ENCODE measurements around the gene HAPLN1. TPM values are rescaled to one million over a fixed set of nuclear protein-coding genes. Genes with fewer than 3 reads are reported as not detected.
"Not testable (repeated sequence)": the region's sequence is repeated elsewhere in the genome, so short reads cannot be mapped to it uniquely, and the experiment has no call there.

HAPLN1 gene
- polyA plus RNA-seq, 2 donors, result 0.02 to 0.04 TPM

- Histone ChIP-seq H3K4me3 (ENCODE audit: low read depth in 1 of 2, low read length in 2 of 2) (no peak overlapping the region), H3K9me3 (ENCODE audit: control insufficient read depth in 2 of 2, insufficient read depth in 1 of 2, low read depth in 1 of 2, low read length in 1 of 2) (no peaks in the 10 kb centered on the region), H3K36me3 (ENCODE audit: control insufficient read depth in 2 of 2, insufficient read depth in 2 of 2, low read length in 1 of 2) (no peaks in the 10 kb centered on the region), H3K27me3 (ENCODE audit: control insufficient read depth in 1 of 2, insufficient read depth in 2 of 2, low read length in 2 of 2) (no peaks in the 10 kb centered on the region), H3K27ac (ENCODE audit: low read depth in 2 of 2, low read length in 1 of 2) (no peak overlapping the region), H3K4me1 (ENCODE audit: control insufficient read depth in 2 of 2, insufficient read depth in 2 of 2, low read length in 1 of 2) (no peaks in the 10 kb centered on the region)
- 82 to 86% methylated on average over 3 of the region's 3 CpGs for WGBS, 2 donors
Observed at GRCh38 chr5:83741571-83741970, 20.9 kb upstream of the HAPLN1 start.

- Histone ChIP-seq H3K36me3 (ENCODE audit: control insufficient read depth in 2 of 2, insufficient read depth in 2 of 2, low read length in 1 of 2) (no peaks in the 10 kb centered on the region), H3K4me3 (ENCODE audit: low read depth in 1 of 2, low read length in 2 of 2) (no peak overlapping the region), H3K9me3 (ENCODE audit: control insufficient read depth in 2 of 2, insufficient read depth in 1 of 2, low read depth in 1 of 2, low read length in 1 of 2) (no peaks in the 10 kb centered on the region), H3K4me1 (ENCODE audit: control insufficient read depth in 2 of 2, insufficient read depth in 2 of 2, low read length in 1 of 2) (no peaks in the 10 kb centered on the region), H3K27ac (ENCODE audit: low read depth in 2 of 2, low read length in 1 of 2) (no peak overlapping the region), H3K27me3 (ENCODE audit: control insufficient read depth in 1 of 2, insufficient read depth in 2 of 2, low read length in 2 of 2) (no peaks in the 10 kb centered on the region)
- WGBS, 2 donors, result 81 to 82% methylated on average over 2 of the region's 2 CpGs
Observed at GRCh38 chr5:83740741-83741140, 20.1 kb upstream of the HAPLN1 start.

GRCh38 chr5:83736169-83736568, 15.5 kb upstream of the HAPLN1 start:
- H3K4me3 ChIP-seq (ENCODE audit: low read depth in 1 of 2, low read length in 2 of 2); H3K9me3 ChIP-seq (ENCODE audit: control insufficient read depth in 2 of 2, insufficient read depth in 1 of 2, low read depth in 1 of 2, low read length in 1 of 2); H3K27me3 ChIP-seq (ENCODE audit: control insufficient read depth in 1 of 2, insufficient read depth in 2 of 2, low read length in 2 of 2); H3K4me1 ChIP-seq (ENCODE audit: control insufficient read depth in 2 of 2, insufficient read depth in 2 of 2, low read length in 1 of 2); H3K27ac ChIP-seq (ENCODE audit: low read depth in 2 of 2, low read length in 1 of 2); H3K36me3 ChIP-seq (ENCODE audit: control insufficient read depth in 2 of 2, insufficient read depth in 2 of 2, low read length in 1 of 2): not testable (repeated sequence)
- WGBS, 2 donors, result 81 to 88% methylated on average over 2 of the region's 2 CpGs

GRCh38 chr5:83735058-83735457, 14.4 kb upstream of the HAPLN1 start:
- H3K36me3 ChIP-seq (ENCODE audit: control insufficient read depth in 2 of 2, insufficient read depth in 2 of 2, low read length in 1 of 2); H3K27me3 ChIP-seq (ENCODE audit: control insufficient read depth in 1 of 2, insufficient read depth in 2 of 2, low read length in 2 of 2); H3K27ac ChIP-seq (ENCODE audit: low read depth in 2 of 2, low read length in 1 of 2); H3K9me3 ChIP-seq (ENCODE audit: control insufficient read depth in 2 of 2, insufficient read depth in 1 of 2, low read depth in 1 of 2, low read length in 1 of 2); H3K4me1 ChIP-seq (ENCODE audit: control insufficient read depth in 2 of 2, insufficient read depth in 2 of 2, low read length in 1 of 2); H3K4me3 ChIP-seq (ENCODE audit: low read depth in 1 of 2, low read length in 2 of 2): not testable (repeated sequence)

GRCh38 chr5:83731638-83732037, 11.0 kb upstream of the HAPLN1 start:
- Histone ChIP-seq H3K4me3 (ENCODE audit: low read depth in 1 of 2, low read length in 2 of 2) (no peak overlapping the region), H3K27ac (ENCODE audit: low read depth in 2 of 2, low read length in 1 of 2) (no peak overlapping the region), H3K4me1 (ENCODE audit: control insufficient read depth in 2 of 2, insufficient read depth in 2 of 2, low read length in 1 of 2) (no peaks in the 10 kb centered on the region), H3K9me3 (ENCODE audit: control insufficient read depth in 2 of 2, insufficient read depth in 1 of 2, low read depth in 1 of 2, low read length in 1 of 2) (no peaks in the 10 kb centered on the region), H3K36me3 (ENCODE audit: control insufficient read depth in 2 of 2, insufficient read depth in 2 of 2, low read length in 1 of 2) (no peaks in the 10 kb centered on the region), H3K27me3 (ENCODE audit: control insufficient read depth in 1 of 2, insufficient read depth in 2 of 2, low read length in 2 of 2) (no peaks in the 10 kb centered on the region)
- 54 to 56% methylated on average over 2 of the region's 2 CpGs for WGBS, 2 donors

- Histone ChIP-seq H3K9me3 (ENCODE audit: control insufficient read depth in 2 of 2, insufficient read depth in 1 of 2, low read depth in 1 of 2, low read length in 1 of 2) (no peaks in the 10 kb centered on the region), H3K27me3 (ENCODE audit: control insufficient read depth in 1 of 2, insufficient read depth in 2 of 2, low read length in 2 of 2) (no peaks in the 10 kb centered on the region), H3K4me3 (ENCODE audit: low read depth in 1 of 2, low read length in 2 of 2) (no peak overlapping the region), H3K36me3 (ENCODE audit: control insufficient read depth in 2 of 2, insufficient read depth in 2 of 2, low read length in 1 of 2) (no peaks in the 10 kb centered on the region), H3K27ac (ENCODE audit: low read depth in 2 of 2, low read length in 1 of 2) (no peak overlapping the region), H3K4me1 (ENCODE audit: control insufficient read depth in 2 of 2, insufficient read depth in 2 of 2, low read length in 1 of 2) (no peaks in the 10 kb centered on the region)
Observed at GRCh38 chr5:83729362-83729761, 8.7 kb upstream of the HAPLN1 start.

GRCh38 chr5:83726912-83727311, 6.3 kb upstream of the HAPLN1 start:
- Histone ChIP-seq H3K36me3 (ENCODE audit: control insufficient read depth in 2 of 2, insufficient read depth in 2 of 2, low read length in 1 of 2) (no peaks in the 10 kb centered on the region), H3K4me3 (ENCODE audit: low read depth in 1 of 2, low read length in 2 of 2) (no peak overlapping the region), H3K4me1 (ENCODE audit: control insufficient read depth in 2 of 2, insufficient read depth in 2 of 2, low read length in 1 of 2) (no peaks in the 10 kb centered on the region), H3K27ac (ENCODE audit: low read depth in 2 of 2, low read length in 1 of 2) (no peak overlapping the region), H3K9me3 (ENCODE audit: control insufficient read depth in 2 of 2, insufficient read depth in 1 of 2, low read depth in 1 of 2, low read length in 1 of 2) (no peaks in the 10 kb centered on the region), H3K27me3 (ENCODE audit: control insufficient read depth in 1 of 2, insufficient read depth in 2 of 2, low read length in 2 of 2) (no peaks in the 10 kb centered on the region)
- 73 to 74% methylated on average over 2 of the region's 2 CpGs for WGBS, 2 donors

GRCh38 chr5:83724935-83725334, 4.3 kb upstream of the HAPLN1 start:
- no peak overlapping the region for H3K27ac ChIP-seq (ENCODE audit: low read depth in 2 of 2, low read length in 1 of 2)
- H3K27me3 ChIP-seq (ENCODE audit: control insufficient read depth in 1 of 2, insufficient read depth in 2 of 2, low read length in 2 of 2), result peaks cover 0 to 3% of the 10 kb centered on the region in 2 donors
- H3K36me3 ChIP-seq (ENCODE audit: control insufficient read depth in 2 of 2, insufficient read depth in 2 of 2, low read length in 1 of 2), result no peaks in the 10 kb centered on the region
- no peaks in the 10 kb centered on the region for H3K9me3 ChIP-seq (ENCODE audit: control insufficient read depth in 2 of 2, insufficient read depth in 1 of 2, low read depth in 1 of 2, low read length in 1 of 2)
- no peaks in the 10 kb centered on the region for H3K4me1 ChIP-seq (ENCODE audit: control insufficient read depth in 2 of 2, insufficient read depth in 2 of 2, low read length in 1 of 2)
- 49 to 53% methylated on average over 2 of the region's 2 CpGs for WGBS, 2 donors
- no peak overlapping the region for H3K4me3 ChIP-seq (ENCODE audit: low read depth in 1 of 2, low read length in 2 of 2)

GRCh38 chr5:83724001-83724400, 3.3 kb upstream of the HAPLN1 start:
- H3K27ac ChIP-seq (ENCODE audit: low read depth in 2 of 2, low read length in 1 of 2), result no peak overlapping the region
- H3K4me1 ChIP-seq (ENCODE audit: control insufficient read depth in 2 of 2, insufficient read depth in 2 of 2, low read length in 1 of 2), result no peaks in the 10 kb centered on the region
- peaks cover 0 to 3% of the 10 kb centered on the region in 2 donors for H3K27me3 ChIP-seq (ENCODE audit: control insufficient read depth in 1 of 2, insufficient read depth in 2 of 2, low read length in 2 of 2)
- 51 to 54% methylated on average over 2 of the region's 2 CpGs for WGBS, 2 donors
- H3K36me3 ChIP-seq (ENCODE audit: control insufficient read depth in 2 of 2, insufficient read depth in 2 of 2, low read length in 1 of 2), result no peaks in the 10 kb centered on the region
- H3K9me3 ChIP-seq (ENCODE audit: control insufficient read depth in 2 of 2, insufficient read depth in 1 of 2, low read depth in 1 of 2, low read length in 1 of 2), result no peaks in the 10 kb centered on the region
- no peak overlapping the region for H3K4me3 ChIP-seq (ENCODE audit: low read depth in 1 of 2, low read length in 2 of 2)

- H3K4me1 ChIP-seq (ENCODE audit: control insufficient read depth in 2 of 2, insufficient read depth in 2 of 2, low read length in 1 of 2), result no peaks in the 10 kb centered on the region
- no peaks in the 10 kb centered on the region for H3K36me3 ChIP-seq (ENCODE audit: control insufficient read depth in 2 of 2, insufficient read depth in 2 of 2, low read length in 1 of 2)
- 73 to 75% methylated on average over 7 of the region's 7 CpGs for WGBS, 2 donors
- no peaks in the 10 kb centered on the region for H3K9me3 ChIP-seq (ENCODE audit: control insufficient read depth in 2 of 2, insufficient read depth in 1 of 2, low read depth in 1 of 2, low read length in 1 of 2)
- peaks cover 0 to 3% of the 10 kb centered on the region in 2 donors for H3K27me3 ChIP-seq (ENCODE audit: control insufficient read depth in 1 of 2, insufficient read depth in 2 of 2, low read length in 2 of 2)
- H3K4me3 ChIP-seq (ENCODE audit: low read depth in 1 of 2, low read length in 2 of 2), result no peak overlapping the region
- no peak overlapping the region for H3K27ac ChIP-seq (ENCODE audit: low read depth in 2 of 2, low read length in 1 of 2)
Observed at GRCh38 chr5:83723031-83723430, 2.4 kb upstream of the HAPLN1 start.

Data from esophagus (tissue), 2 donors.